Esophagus muscularis mucosa (tissue), 3 donors: Measurements from ENCODE around the gene EVA1C.

ENCODE experiments used
- CTCF ChIP-seq, 3 experiments: fragments of 200-600 bp in 2 of 3; fragments of 450-650 bp in 1 of 3; sonication (generic) in 2 of 3; IDR thresholded peaks; one replicate each; pipeline ENCODE4 v1.5.1; 2017 to 2019; ENCODE audit warnings: antibody characterized with exemption in 3 of 3, mild to moderate bottlenecking in 2 of 3, moderate library complexity in 1 of 3
- POLR2A ChIP-seq: fragments of 450-650 bp; IDR thresholded peaks from one replicate; pipeline ENCODE4 v1.6.1; 2017; ENCODE audit warnings: antibody characterized with exemption, moderate library complexity, mild to moderate bottlenecking, low read depth
- POLR2AphosphoS5 ChIP-seq, 2 donors: sonication (generic); formaldehyde crosslinking; IDR thresholded peaks; one replicate each; pipeline ENCODE4 v1.6.1; 2017; ENCODE audit warnings: antibody characterized with exemption in 2 of 2

GRCh38 chr21:32519945-32520874, 107.7 kb downstream of the EVA1C start:
- TF ChIP-seq CTCF (IDR thresholded peaks at IDR 0.05) (no peak), POLR2A (no peak), POLR2AphosphoS5 (IDR thresholded peaks at IDR 0.05) (no peak)
